ENCODE results near the gene POLL.

DNA sequence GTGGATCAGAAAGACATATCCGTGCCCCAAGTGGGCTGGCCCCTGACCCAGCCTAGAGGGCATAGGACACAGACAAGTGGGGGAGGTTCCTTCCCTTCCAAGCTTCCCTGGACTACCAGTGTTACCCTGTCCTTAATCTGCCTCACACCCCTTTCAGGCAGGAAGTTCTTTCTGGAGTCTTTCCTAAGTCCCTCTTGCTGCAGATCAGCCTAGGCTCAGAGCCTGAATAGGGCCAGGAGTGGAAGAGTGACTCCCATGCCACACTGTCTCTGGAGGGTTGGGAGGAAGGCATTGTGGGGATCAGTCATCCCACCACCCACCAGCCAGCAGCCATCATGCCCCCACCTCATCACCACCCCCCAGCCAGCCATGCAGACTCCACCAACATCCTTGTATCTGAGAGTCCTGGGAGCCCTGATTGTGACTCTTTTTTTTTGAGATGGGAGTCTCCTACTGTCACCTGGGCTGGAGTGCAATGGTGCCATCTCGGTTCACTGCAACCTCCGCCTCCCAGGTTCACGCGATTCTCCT, 22.6 kb downstream of the POLL start:
- TF ChIP-seq, protein P1, sequence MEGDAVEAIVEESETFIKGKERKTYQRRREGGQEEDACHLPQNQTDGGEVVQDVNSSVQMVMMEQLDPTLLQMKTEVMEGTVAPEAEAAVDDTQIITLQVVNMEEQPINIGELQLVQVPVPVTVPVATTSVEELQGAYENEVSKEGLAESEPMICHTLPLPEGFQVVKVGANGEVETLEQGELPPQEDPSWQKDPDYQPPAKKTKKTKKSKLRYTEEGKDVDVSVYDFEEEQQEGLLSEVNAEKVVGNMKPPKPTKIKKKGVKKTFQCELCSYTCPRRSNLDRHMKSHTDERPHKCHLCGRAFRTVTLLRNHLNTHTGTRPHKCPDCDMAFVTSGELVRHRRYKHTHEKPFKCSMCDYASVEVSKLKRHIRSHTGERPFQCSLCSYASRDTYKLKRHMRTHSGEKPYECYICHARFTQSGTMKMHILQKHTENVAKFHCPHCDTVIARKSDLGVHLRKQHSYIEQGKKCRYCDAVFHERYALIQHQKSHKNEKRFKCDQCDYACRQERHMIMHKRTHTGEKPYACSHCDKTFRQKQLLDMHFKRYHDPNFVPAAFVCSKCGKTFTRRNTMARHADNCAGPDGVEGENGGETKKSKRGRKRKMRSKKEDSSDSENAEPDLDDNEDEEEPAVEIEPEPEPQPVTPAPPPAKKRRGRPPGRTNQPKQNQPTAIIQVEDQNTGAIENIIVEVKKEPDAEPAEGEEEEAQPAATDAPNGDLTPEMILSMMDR (IDR thresholded peaks at IDR 0.05) = no peak
- TF ChIP-seq POLR2A (IDR thresholded peaks at IDR 0.05) = no peak
- no peak for TF ChIP-seq POLR2AphosphoS5 (IDR thresholded peaks at IDR 0.05)
- no peak for TF ChIP-seq EP300 (IDR thresholded peaks at IDR 0.05)
